LNCaP clone FGC (cell line): Measurements from ENCODE around the gene FKBP6.
"Not testable (repeated sequence)": the region's sequence is repeated elsewhere in the genome, so short reads cannot be mapped to it uniquely, and the experiment has no call there.

Source experiments
- DNase-seq: peaks from one replicate; pipeline ENCODE4 v3.0.0-alpha.2; 2011; ENCODE audit warnings: low read depth
- H3K4me3 ChIP-seq: 2 replicates; pipeline ENCODE4 v1.5.1; 2011; ENCODE audit warnings: mild to moderate bottlenecking, low read depth, low read length, control low read depth
- CTCF ChIP-seq: IDR thresholded peaks from 2 replicates; pipeline ENCODE4 v1.5.1; 2012; ENCODE audit warnings: mild to moderate bottlenecking; ENCODE audit not compliant: control insufficient read depth, insufficient read depth; ENCODE audit errors: extremely low read depth

Gene FKBP6

GRCh38 chr7:73387221-73387828, 59.4 kb downstream of the FKBP6 start:
- no peak overlapping the region for H3K4me3 ChIP-seq
- DNase-seq: no peak
- TF ChIP-seq CTCF: no peak

DNA sequence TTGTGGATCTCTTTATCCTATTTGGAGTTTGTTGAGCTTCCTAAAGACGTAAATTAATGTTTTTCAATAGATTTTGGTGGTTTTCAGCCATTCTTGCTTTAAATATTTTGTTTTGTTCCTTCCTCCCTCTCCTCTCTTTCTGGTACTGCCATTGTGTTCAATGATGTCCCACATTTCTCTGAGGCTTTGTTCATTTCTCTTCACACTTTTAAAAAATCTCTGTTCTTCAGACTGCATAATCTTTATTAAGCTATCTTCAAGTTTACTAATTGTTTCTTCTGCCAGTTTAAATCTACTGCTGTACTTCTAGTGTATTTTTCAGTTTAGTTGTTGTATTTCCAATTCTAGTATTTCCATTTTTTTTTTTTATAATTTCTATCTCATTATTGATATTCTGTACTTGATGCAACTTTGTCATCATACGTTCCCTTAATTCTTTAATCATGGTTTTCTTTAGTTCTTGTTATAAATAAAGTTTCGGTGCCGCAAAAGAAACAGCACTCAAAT, 60.0 kb downstream of the FKBP6 start:
- no peak for DNase-seq
- TF ChIP-seq CTCF: no peak
- no peak overlapping the region for H3K4me3 ChIP-seq

DNA sequence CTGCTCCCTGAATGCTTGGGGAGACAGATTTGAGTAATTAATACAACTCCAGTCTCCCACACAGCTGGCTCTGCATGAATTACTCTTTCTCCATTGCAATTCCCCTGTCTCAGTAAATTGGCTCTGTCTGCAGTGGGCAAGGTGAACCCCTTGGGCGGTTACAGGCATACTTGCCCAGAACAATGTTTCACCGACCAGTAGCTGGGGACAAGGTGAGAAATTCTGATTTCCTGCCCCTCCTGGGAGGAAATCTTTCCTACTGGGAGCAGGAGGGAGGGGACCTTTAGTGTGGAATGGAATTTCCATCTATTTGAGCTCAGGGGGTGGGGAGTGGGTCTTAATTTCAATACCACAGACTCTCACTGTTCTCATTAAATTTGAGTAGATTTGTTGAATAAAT, 63.4 kb downstream of the FKBP6 start:
- DNase-seq: no peak
- no peak overlapping the region for H3K4me3 ChIP-seq

DNA sequence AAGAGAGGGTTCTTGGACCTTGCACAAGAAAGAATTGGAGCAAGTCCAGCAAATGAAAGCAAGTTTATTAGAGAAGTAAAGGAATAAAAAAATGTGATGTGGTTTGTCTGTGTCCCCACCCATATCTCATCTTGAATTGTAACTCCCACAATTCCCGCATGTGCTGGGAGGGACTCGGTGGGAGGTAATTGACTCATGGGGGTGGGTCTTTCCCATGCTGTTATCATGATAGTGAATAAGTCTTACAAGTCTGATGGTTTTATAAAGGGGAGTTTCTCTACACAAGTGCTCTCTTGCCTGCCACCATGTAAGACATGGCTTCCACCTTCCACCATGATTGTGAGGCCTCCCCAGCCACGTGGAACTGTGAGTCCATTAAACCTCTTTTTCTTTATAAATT, 66.5 kb downstream of the FKBP6 start:
- no peak for TF ChIP-seq CTCF
- H3K4me3 ChIP-seq: no peak overlapping the region
- no peak for DNase-seq

More for the DNA sequence above, 63.4 kb downstream of the FKBP6 start:
- TF ChIP-seq CTCF: no peak

GRCh38 chr7:73395538-73396503, 67.9 kb downstream of the FKBP6 start:
- no peak overlapping the region for H3K4me3 ChIP-seq
- no peak for TF ChIP-seq CTCF
- no peak for DNase-seq

GRCh38 chr7:73397521-73398281, 69.7 kb downstream of the FKBP6 start:
- no peak for DNase-seq
- TF ChIP-seq CTCF: no peak

GRCh38 chr7:73399185-73400050, 71.5 kb downstream of the FKBP6 start:
- H3K4me3 ChIP-seq, DNase-seq: not testable (repeated sequence)

More at GRCh38 chr7:73397521-73398281, 69.7 kb downstream of the FKBP6 start:
- no peak overlapping the region for H3K4me3 ChIP-seq

DNA sequence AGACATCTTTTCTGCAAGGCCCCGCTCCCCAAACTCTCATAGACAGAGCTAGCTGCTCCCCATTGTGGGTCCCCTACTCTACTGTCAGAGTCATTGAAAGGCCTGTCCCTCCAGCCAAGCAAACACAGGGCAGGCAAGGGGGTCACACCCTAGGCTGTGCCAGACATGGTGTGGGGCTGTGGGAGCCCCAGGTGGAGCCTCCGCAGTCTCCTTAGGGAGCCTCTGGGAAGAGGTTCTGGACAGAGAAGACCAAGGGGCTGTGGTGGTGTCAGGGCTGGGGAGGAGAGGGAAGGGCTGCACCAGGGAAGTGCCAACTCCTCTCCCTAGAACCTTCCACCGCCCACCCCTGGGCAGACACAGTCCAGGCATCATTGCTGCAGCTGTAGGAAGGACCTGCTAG, 76.9 kb downstream of the FKBP6 start:
- not testable (repeated sequence) for H3K4me3 ChIP-seq, DNase-seq
